Body of pancreas (tissue), 4 donors: ENCODE data around the gene DOCK9.

Experiments
- POLR2A ChIP-seq, 3 donors: fragments of 450-650 bp; IDR thresholded peaks; one replicate each; pipeline ENCODE4 v1.6.1; 2016; ENCODE audit warnings: antibody characterized with exemption in 3 of 3, mild to moderate bottlenecking in 2 of 3
- TF ChIP-seq, protein P1 (sequence below), 7 experiments: fragments of 450-650 bp in 4 of 7; fragments of 200-600 bp in 3 of 7; sonication (generic) in 3 of 7; IDR thresholded peaks; one replicate each; pipeline ENCODE4 v1.5.1; 2016 to 2019; ENCODE audit warnings: antibody characterized with exemption in 7 of 7

DNA sequence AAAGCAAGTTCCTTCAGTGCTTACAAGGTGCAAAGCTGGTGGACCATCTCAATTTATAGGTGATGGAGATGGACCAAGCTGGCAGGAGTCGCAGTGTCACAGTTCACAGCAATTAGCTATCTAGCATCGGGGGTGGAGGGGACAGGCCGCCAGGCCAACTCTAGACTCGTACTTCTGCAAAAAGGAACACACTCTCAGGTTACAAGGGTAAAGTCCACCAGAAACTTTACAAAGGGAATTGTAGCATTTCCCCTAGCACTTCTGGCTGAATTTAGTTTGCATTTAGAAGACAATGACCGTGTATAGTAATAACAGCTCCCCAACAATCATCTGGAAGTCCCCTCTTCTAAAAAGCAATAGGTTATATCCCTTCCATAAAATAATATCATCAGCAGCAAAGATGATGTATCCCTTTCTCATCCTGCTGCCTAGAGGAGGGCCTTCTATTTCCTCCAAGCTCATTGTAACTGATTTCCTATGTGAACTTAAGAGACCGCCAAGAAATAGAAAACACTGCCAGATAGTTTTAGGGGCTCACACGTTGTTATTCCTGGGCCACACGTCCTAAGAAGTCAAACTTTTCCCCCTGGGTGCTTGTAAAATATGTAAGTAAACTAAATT is 8.5 kb upstream of the DOCK9 start:
- TF ChIP-seq, protein P1, sequence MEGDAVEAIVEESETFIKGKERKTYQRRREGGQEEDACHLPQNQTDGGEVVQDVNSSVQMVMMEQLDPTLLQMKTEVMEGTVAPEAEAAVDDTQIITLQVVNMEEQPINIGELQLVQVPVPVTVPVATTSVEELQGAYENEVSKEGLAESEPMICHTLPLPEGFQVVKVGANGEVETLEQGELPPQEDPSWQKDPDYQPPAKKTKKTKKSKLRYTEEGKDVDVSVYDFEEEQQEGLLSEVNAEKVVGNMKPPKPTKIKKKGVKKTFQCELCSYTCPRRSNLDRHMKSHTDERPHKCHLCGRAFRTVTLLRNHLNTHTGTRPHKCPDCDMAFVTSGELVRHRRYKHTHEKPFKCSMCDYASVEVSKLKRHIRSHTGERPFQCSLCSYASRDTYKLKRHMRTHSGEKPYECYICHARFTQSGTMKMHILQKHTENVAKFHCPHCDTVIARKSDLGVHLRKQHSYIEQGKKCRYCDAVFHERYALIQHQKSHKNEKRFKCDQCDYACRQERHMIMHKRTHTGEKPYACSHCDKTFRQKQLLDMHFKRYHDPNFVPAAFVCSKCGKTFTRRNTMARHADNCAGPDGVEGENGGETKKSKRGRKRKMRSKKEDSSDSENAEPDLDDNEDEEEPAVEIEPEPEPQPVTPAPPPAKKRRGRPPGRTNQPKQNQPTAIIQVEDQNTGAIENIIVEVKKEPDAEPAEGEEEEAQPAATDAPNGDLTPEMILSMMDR (IDR thresholded peaks at IDR 0.05) = no peak
- TF ChIP-seq POLR2A (IDR thresholded peaks at IDR 0.05) = no peak
